Chondrocyte (in vitro differentiated cells): Measurements from ENCODE around the gene MAD1L1. TPM values are rescaled to one million over a fixed set of nuclear protein-coding genes. Genes with fewer than 3 reads are reported as not detected.

Experiments used
- DNase-seq: peaks from one replicate; pipeline ENCODE4 v3.0.0; 2021; ENCODE audit warnings: mixed read lengths, low spot score
- H3K27ac Mint-ChIP-seq: one replicate; pipeline ENCODE4 v1.8.0; 2021; ENCODE audit warnings: mild to moderate bottlenecking, moderate library complexity, mixed read lengths; ENCODE audit not compliant: unreplicated experiment
- H3K27me3 Mint-ChIP-seq: 2 replicates; pipeline ENCODE4 v1.8.0; 2021; ENCODE audit warnings: low read depth, mixed read lengths
- H3K36me3 Mint-ChIP-seq: 2 replicates; pipeline ENCODE4 v1.8.0; 2021; ENCODE audit warnings: low read depth, mixed read lengths
- H3K4me1 Mint-ChIP-seq: 2 replicates; pipeline ENCODE4 v1.8.0; 2021; ENCODE audit warnings: low read depth, mild to moderate bottlenecking, mixed read lengths
- H3K4me3 Mint-ChIP-seq: one replicate; pipeline ENCODE4 v1.8.0; 2021; ENCODE audit warnings: mild to moderate bottlenecking, moderate library complexity, mixed read lengths; ENCODE audit not compliant: unreplicated experiment
- H3K9me3 Mint-ChIP-seq: 2 replicates; pipeline ENCODE4 v1.8.0; 2021; ENCODE audit warnings: low read depth, mixed read lengths
- total RNA-seq: library from RNA; stranded (reverse); gene quantifications from 3 replicates; pipeline ENCODE4 v1.2.1, GENCODE V29; 2021
- TF ChIP-seq, protein P1 (sequence below): fragments of 200-600 bp; sonication (generic); IDR thresholded peaks from 2 replicates; pipeline ENCODE4 v1.5.0; 2021; ENCODE audit warnings: antibody characterized with exemption, mild to moderate bottlenecking, moderate library complexity

The MAD1L1 gene
- total RNA-seq, 1 donor from 2014 or later = 22.7 TPM

DNA sequence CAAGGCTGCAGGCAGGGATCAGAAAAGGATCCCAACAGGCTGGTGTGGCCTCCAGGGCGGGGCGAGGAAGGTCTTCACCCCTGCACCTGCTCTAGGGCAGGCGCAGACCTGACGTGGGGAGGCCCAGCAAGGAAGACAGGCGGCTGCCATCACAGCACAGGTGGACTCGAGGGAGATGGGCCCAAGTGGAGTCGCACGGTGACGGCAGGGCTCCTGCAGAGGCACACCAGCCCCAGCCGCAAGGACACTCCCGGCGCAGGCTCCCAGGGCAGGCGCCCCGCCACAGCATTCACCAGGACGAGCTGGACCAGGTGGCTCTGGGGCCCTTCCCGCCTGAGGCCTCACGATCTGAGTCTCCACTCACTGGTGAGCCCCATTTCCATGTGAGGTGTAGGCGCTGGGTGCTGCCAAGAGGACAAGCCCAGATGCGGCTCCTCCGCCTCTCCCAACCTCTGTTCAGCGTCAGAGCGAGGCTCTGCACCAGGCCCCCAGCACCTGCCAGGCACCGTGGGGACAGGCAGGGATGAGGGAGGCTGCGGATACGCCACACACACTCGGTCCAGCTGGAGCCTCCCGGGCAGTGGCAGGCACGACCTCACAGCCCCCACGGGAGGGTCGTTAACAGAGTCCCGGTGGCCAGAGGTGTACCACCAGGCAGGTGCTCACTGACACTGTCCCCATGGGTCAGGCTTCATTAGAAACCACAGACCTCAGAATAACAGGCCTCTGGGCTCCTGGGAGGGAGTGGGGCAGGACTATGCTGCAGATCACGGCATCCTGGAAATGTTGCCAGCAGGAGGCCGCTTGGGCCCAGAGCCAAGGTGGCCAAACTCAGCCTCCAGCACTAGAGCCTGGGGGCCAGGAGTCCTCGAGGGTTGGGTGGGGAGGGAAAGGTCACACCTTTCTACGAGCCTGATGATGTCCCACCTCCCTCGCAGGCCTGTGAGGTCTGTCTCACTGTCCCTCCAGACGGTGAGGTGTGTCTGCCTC is 111.6 kb downstream of the MAD1L1 start:
- peaks cover 7% of the 10 kb centered on the region for H3K36me3 Mint-ChIP-seq
- no peak for DNase-seq
- no peaks in the 10 kb centered on the region for H3K27me3 Mint-ChIP-seq
- no peak overlapping the region for H3K4me3 Mint-ChIP-seq
- no peak overlapping the region for H3K27ac Mint-ChIP-seq
- H3K4me1 Mint-ChIP-seq = peaks cover 13% of the 10 kb centered on the region
- H3K9me3 Mint-ChIP-seq = no peaks in the 10 kb centered on the region
- TF ChIP-seq, protein P1, sequence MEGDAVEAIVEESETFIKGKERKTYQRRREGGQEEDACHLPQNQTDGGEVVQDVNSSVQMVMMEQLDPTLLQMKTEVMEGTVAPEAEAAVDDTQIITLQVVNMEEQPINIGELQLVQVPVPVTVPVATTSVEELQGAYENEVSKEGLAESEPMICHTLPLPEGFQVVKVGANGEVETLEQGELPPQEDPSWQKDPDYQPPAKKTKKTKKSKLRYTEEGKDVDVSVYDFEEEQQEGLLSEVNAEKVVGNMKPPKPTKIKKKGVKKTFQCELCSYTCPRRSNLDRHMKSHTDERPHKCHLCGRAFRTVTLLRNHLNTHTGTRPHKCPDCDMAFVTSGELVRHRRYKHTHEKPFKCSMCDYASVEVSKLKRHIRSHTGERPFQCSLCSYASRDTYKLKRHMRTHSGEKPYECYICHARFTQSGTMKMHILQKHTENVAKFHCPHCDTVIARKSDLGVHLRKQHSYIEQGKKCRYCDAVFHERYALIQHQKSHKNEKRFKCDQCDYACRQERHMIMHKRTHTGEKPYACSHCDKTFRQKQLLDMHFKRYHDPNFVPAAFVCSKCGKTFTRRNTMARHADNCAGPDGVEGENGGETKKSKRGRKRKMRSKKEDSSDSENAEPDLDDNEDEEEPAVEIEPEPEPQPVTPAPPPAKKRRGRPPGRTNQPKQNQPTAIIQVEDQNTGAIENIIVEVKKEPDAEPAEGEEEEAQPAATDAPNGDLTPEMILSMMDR = peak; percentile 36

DNA sequence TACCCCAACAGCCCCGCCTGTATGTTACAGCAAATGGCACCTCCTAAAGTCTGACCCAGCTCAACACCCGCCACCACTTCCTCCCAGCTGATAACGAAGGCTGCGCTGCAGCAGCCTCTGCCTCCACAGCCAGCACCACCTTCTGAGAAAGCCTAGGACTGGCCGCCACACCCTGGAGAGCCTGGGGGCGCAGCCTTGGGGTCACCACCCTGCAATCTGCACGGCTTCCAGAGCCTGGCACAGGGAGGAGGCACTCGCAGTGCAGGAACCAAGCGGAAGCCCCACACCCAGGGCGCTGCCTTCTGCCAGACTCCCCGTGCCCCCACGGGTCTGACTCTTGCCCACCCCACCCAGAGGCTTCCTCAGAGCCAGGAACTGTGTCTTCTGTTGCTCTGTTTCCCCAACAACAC is 112.5 kb downstream of the MAD1L1 start:
- no peaks in the 10 kb centered on the region for H3K27me3 Mint-ChIP-seq
- TF ChIP-seq, protein P1 = no peak
- DNase-seq = no peak
- peaks cover 17% of the 10 kb centered on the region for H3K4me1 Mint-ChIP-seq
- H3K4me3 Mint-ChIP-seq = no peak overlapping the region
- peaks cover 3% of the 10 kb centered on the region for H3K36me3 Mint-ChIP-seq
- no peak overlapping the region for H3K27ac Mint-ChIP-seq
- no peaks in the 10 kb centered on the region for H3K9me3 Mint-ChIP-seq

DNA sequence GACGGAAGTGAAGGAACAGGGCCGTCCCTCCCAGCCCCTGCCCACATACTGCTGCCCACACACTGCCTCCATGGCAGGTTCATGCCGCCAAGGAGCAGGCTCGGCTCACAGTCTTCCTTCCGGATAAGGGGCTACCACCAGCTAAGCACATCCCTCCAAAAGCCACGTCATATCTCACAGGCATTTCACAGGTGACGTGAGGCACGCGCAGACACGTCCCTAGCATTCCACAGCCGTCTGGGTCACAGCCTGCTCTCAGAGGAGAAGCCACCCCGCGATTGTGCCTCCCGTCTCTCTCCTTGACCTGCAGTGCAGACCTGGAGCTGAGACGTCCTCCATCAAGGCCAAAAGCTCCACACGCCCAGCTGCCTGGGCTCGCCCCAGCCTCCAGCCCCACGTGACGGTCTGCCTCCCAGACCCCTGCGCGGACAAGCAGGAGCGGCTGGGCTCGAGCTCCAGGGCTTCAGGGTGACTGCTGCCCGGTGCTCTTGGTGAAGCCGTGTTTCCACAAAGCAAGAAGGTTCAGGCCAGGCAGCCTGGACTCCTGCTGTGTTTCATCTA is 114.0 kb downstream of the MAD1L1 start:
- Mint-ChIP-seq H3K27me3 (no peaks in the 10 kb centered on the region), H3K36me3 (peaks cover 2% of the 10 kb centered on the region), H3K9me3 (no peaks in the 10 kb centered on the region), H3K4me3 (no peak overlapping the region), H3K4me1 (peaks cover 25% of the 10 kb centered on the region), H3K27ac (no peak overlapping the region)
- TF ChIP-seq, protein P1 = no peak
- no peak for DNase-seq

DNA sequence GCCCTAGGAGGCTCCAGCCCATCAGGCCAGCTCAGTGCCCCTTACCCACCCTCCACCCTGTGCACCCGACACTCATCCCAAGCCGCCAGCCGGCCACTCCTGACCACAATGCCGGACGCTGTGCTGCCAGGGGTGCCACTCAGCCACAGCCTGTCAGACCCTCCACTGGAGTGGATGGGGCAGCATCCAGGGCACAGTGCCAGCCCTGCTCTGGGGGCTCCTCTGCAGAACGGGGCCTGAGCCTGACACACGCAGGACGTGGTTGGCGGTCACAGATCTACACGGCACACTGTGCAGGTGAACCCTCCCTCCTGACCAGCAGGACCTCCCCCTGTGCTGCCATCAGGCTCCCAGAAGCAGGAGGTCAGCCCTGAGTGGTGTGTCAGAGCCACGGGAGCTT is 114.7 kb downstream of the MAD1L1 start:
- TF ChIP-seq, protein P1 = no peak
- Mint-ChIP-seq H3K9me3 (no peaks in the 10 kb centered on the region), H3K36me3 (peaks cover 2% of the 10 kb centered on the region), H3K4me3 (no peak overlapping the region), H3K4me1 (peaks cover 28% of the 10 kb centered on the region), H3K27me3 (no peaks in the 10 kb centered on the region), H3K27ac (no peak overlapping the region)
- DNase-seq = no peak

GRCh38 chr7:2117646-2118045 is 115.1 kb downstream of the MAD1L1 start:
- no peak for DNase-seq
- peak overlapping the region; percentile 32 for H3K27ac Mint-ChIP-seq
- H3K27me3 Mint-ChIP-seq = no peaks in the 10 kb centered on the region
- H3K36me3 Mint-ChIP-seq = peaks cover 2% of the 10 kb centered on the region
- H3K9me3 Mint-ChIP-seq = no peaks in the 10 kb centered on the region
- no peak overlapping the region for H3K4me3 Mint-ChIP-seq
- peaks cover 32% of the 10 kb centered on the region for H3K4me1 Mint-ChIP-seq
- TF ChIP-seq, protein P1 = no peak
